Measurements from ENCODE around the gene SH3GL1.

- TF ChIP-seq POLR2A (IDR thresholded peaks at IDR 0.05; ENCODE audit: low read depth, low read length) (no peak), POLR2AphosphoS5 (IDR thresholded peaks at IDR 0.05; ENCODE audit: low read depth, low read length) (no peak)
Measured at GRCh38 chr19:4345342-4346019, 54.9 kb downstream of the SH3GL1 start.
